Kidney glomerular epithelial cell (primary cell): ENCODE data around the gene DMRT1.

Experiments
- DNase-seq: peaks from one replicate; lab custom pipeline; 2025; lab: John Stamatoyannopoulos, UW

The DMRT1 gene

GRCh38 chr9:841371-842209 is at the start of gene DMRT1:
Gene DMRT1 (plus strand): TSS chr9:841697. CDS start chr9:841839, 142 bp downstream.
- DNase-seq = no peak

- DNase-seq = no peak
These were observed 48.9 kb upstream of the DMRT1 start for GRCh38 chr9:792331-793260.

- no peak for DNase-seq
These were observed 47.1 kb upstream of the DMRT1 start for GRCh38 chr9:794386-794785.

- DNase-seq = no peak
These were observed 45.6 kb upstream of the DMRT1 start for GRCh38 chr9:795869-796268.

GRCh38 chr9:800591-801150 is 40.8 kb upstream of the DMRT1 start:
- DNase-seq = no peak

GRCh38 chr9:801399-802071 is 40.0 kb upstream of the DMRT1 start:
- DNase-seq = peak; percentile 79

- no peak for DNase-seq
These were observed 37.5 kb upstream of the DMRT1 start for GRCh38 chr9:804026-804425.

- peak; percentile 29 for DNase-seq
These were observed 36.3 kb upstream of the DMRT1 start for GRCh38 chr9:805151-805550.

- DNase-seq = peak; percentile 18
These were observed 35.0 kb upstream of the DMRT1 start for GRCh38 chr9:806285-807156.

- DNase-seq = peak; percentile 47
These were observed 30.4 kb upstream of the DMRT1 start for GRCh38 chr9:811106-811531.

- no peak for DNase-seq
These were observed 22.5 kb upstream of the DMRT1 start for GRCh38 chr9:818958-819357.

- no peak for DNase-seq
These were observed 14.8 kb upstream of the DMRT1 start for GRCh38 chr9:826500-827280.

- DNase-seq = no peak
These were observed 1.2 kb upstream of the DMRT1 start for GRCh38 chr9:840343-840742.

- DNase-seq = no peak
These were observed 1.3 kb downstream of the DMRT1 start for GRCh38 chr9:842635-843426.

- no peak for DNase-seq
These were observed 1.9 kb downstream of the DMRT1 start for GRCh38 chr9:843427-843785.

GRCh38 chr9:846852-847251 is 5.4 kb downstream of the DMRT1 start:
- DNase-seq = no peak

GRCh38 chr9:847505-847904 is 6.0 kb downstream of the DMRT1 start:
- no peak for DNase-seq

GRCh38 chr9:849431-849830 is 7.9 kb downstream of the DMRT1 start:
- DNase-seq = no peak

GRCh38 chr9:852539-852938 is 11.0 kb downstream of the DMRT1 start:
- DNase-seq = no peak
